GM23338 (cell line): ENCODE results near the gene AIF1L. TPM values are rescaled to one million over a fixed set of nuclear protein-coding genes. Genes with fewer than 3 reads are reported as not detected.

Source experiments
- ATAC-seq: fragments of 200-7000 bp; cut with Tn5 transposase; 3 replicates; pipeline ENCODE4 v1.9.1; 2020
- DNase-seq: peaks from one replicate; pipeline ENCODE4 v3.0.0-alpha.2; 2015; ENCODE audit warnings: low spot score
- H2AFZ ChIP-seq: fragments of 200-600 bp; sonication (generic); 2 replicates; pipeline ENCODE4 v1.8.0; 2016; ENCODE audit warnings: antibody characterized with exemption, mild to moderate bottlenecking, moderate library complexity
- H3F3A ChIP-seq: fragments of 200-600 bp; sonication (generic); replicated peaks from 2 replicates; pipeline ENCODE4 v1.8.0; 2017; ENCODE audit warnings: antibody characterized with exemption, mixed run types, low read depth
- H3K27ac ChIP-seq: fragments of 200-600 bp; sonication (generic); 2 replicates; pipeline ENCODE4 v1.6.1; 2016; ENCODE audit warnings: low read depth
- H3K27me3 ChIP-seq: fragments of 200-600 bp; sonication (generic); 2 replicates; pipeline ENCODE4 v1.8.0; 2016; ENCODE audit warnings: mild to moderate bottlenecking, mixed run types, moderate library complexity; ENCODE audit not compliant: insufficient read depth
- H3K36me3 ChIP-seq: fragments of 200-600 bp; sonication (generic); 2 replicates; pipeline ENCODE4 v1.8.0; 2016; ENCODE audit warnings: mild to moderate bottlenecking; ENCODE audit not compliant: insufficient read depth
- H3K4me1 ChIP-seq: fragments of 200-600 bp; sonication (generic); 2 replicates; pipeline ENCODE4 v1.8.0; 2016; ENCODE audit warnings: mild to moderate bottlenecking, moderate library complexity; ENCODE audit not compliant: insufficient read depth
- H3K4me2 ChIP-seq: fragments of 200-600 bp; sonication (generic); 2 replicates; pipeline ENCODE4 v1.7.1; 2017; ENCODE audit warnings: mixed run types
- H3K4me3 ChIP-seq: fragments of 200-600 bp; sonication (generic); 2 replicates; pipeline ENCODE4 v1.6.1; 2016; ENCODE audit warnings: mixed run types
- H3K79me2 ChIP-seq: fragments of 200-600 bp; sonication (generic); replicated peaks from 2 replicates; pipeline ENCODE4 v1.8.0; 2017; ENCODE audit warnings: mild to moderate bottlenecking; ENCODE audit not compliant: insufficient read depth
- H3K9me2 ChIP-seq: fragments of 200-600 bp; sonication (generic); 2 replicates; pipeline ENCODE4 v1.8.0; 2017; ENCODE audit not compliant: insufficient read depth
- H4K20me1 ChIP-seq: fragments of 200-600 bp; sonication (generic); replicated peaks from 2 replicates; pipeline ENCODE4 v1.8.0; 2017; ENCODE audit warnings: mild to moderate bottlenecking; ENCODE audit not compliant: insufficient read depth
- H3K27ac Mint-ChIP-seq: 2 replicates; pipeline ENCODE4 v1.8.0; 2020; ENCODE audit warnings: inconsistent platforms, mild to moderate bottlenecking, moderate library complexity, mixed read lengths
- H3K27me3 Mint-ChIP-seq: 3 replicates; pipeline ENCODE4 v1.8.0; 2022; ENCODE audit warnings: low read depth, mild to moderate bottlenecking, moderate library complexity, mixed read lengths, inconsistent platforms; ENCODE audit not compliant: insufficient read depth, poor library complexity
- H3K36me3 Mint-ChIP-seq: 3 replicates; pipeline ENCODE4 v1.8.0; 2021; ENCODE audit warnings: low read depth, mild to moderate bottlenecking, inconsistent platforms, moderate library complexity, mixed read lengths
- H3K4me1 Mint-ChIP-seq: 3 replicates; pipeline ENCODE4 v1.8.0; 2020; ENCODE audit warnings: mild to moderate bottlenecking, inconsistent platforms, mixed read lengths
- H3K4me3 Mint-ChIP-seq: 3 replicates; pipeline ENCODE4 v1.8.0; 2021; ENCODE audit warnings: moderate library complexity, mild to moderate bottlenecking, inconsistent platforms, mixed read lengths
- H3K9me3 Mint-ChIP-seq: 3 replicates; pipeline ENCODE4 v1.8.0; 2020; ENCODE audit warnings: moderate library complexity, mild to moderate bottlenecking, inconsistent platforms, mixed read lengths
- ETS1 ChIP-seq: IDR thresholded peaks from 2 replicates; pipeline ENCODE4 v1.6.1; 2016; ENCODE audit warnings: antibody characterized with exemption
- ZNF114 ChIP-seq: fragments of 250-450 bp; sonication (Bioruptor Pico); IDR thresholded peaks from 2 replicates; pipeline ENCODE4 v1.5.0; 2020; ENCODE audit warnings: mild to moderate bottlenecking, moderate library complexity
- ZNF331 ChIP-seq: fragments of 250-450 bp; sonication (Bioruptor Pico); IDR thresholded peaks from 2 replicates; pipeline ENCODE4 v1.5.0; 2020; ENCODE audit warnings: low read depth, mild to moderate bottlenecking, moderate library complexity
- polyA plus RNA-seq: library from polyadenylated mRNA; unstranded; fragments of >200 nt; fragmentation: Nextera tagmentation; extraction: Ambion mirVana; gene quantifications from 2 replicates; pipeline ENCODE4 v1.2.1, GENCODE V29; 2016
- total RNA-seq: library from RNA; depleted of rRNA; stranded (reverse); fragments of >200 nt; shearing (Covaris generic); gene quantifications from 2 replicates; pipeline ENCODE4 v1.2.3, GENCODE V29; 2014
- TF ChIP-seq, protein P1 (sequence below): fragments of 250-450 bp; sonication (Bioruptor Pico); IDR thresholded peaks from 2 replicates; pipeline ENCODE4 v1.5.0; 2020; ENCODE audit warnings: mild to moderate bottlenecking, moderate library complexity

The AIF1L gene
- total and polyA plus RNA-seq, 2 experiments from 2014 or later = 76.4 to 87.8 TPM

- peaks cover 86% of the 10 kb centered on the region for H3K36me3 Mint-ChIP-seq
- no peaks in the 10 kb centered on the region for H3K4me1 ChIP-seq
- peaks cover 43% of the 10 kb centered on the region for H3K36me3 ChIP-seq
- ATAC-seq (no peak), DNase-seq (no peak)
- no peak overlapping the region for H2AFZ ChIP-seq
- H3K4me2 ChIP-seq = no peak overlapping the region
- H3K4me3 Mint-ChIP-seq = no peak overlapping the region
- no peaks in the 10 kb centered on the region; the same call in none of the 2 replicates for H4K20me1 ChIP-seq
- no peaks in the 10 kb centered on the region for H3K9me2 ChIP-seq
- TF ChIP-seq, protein P1, sequence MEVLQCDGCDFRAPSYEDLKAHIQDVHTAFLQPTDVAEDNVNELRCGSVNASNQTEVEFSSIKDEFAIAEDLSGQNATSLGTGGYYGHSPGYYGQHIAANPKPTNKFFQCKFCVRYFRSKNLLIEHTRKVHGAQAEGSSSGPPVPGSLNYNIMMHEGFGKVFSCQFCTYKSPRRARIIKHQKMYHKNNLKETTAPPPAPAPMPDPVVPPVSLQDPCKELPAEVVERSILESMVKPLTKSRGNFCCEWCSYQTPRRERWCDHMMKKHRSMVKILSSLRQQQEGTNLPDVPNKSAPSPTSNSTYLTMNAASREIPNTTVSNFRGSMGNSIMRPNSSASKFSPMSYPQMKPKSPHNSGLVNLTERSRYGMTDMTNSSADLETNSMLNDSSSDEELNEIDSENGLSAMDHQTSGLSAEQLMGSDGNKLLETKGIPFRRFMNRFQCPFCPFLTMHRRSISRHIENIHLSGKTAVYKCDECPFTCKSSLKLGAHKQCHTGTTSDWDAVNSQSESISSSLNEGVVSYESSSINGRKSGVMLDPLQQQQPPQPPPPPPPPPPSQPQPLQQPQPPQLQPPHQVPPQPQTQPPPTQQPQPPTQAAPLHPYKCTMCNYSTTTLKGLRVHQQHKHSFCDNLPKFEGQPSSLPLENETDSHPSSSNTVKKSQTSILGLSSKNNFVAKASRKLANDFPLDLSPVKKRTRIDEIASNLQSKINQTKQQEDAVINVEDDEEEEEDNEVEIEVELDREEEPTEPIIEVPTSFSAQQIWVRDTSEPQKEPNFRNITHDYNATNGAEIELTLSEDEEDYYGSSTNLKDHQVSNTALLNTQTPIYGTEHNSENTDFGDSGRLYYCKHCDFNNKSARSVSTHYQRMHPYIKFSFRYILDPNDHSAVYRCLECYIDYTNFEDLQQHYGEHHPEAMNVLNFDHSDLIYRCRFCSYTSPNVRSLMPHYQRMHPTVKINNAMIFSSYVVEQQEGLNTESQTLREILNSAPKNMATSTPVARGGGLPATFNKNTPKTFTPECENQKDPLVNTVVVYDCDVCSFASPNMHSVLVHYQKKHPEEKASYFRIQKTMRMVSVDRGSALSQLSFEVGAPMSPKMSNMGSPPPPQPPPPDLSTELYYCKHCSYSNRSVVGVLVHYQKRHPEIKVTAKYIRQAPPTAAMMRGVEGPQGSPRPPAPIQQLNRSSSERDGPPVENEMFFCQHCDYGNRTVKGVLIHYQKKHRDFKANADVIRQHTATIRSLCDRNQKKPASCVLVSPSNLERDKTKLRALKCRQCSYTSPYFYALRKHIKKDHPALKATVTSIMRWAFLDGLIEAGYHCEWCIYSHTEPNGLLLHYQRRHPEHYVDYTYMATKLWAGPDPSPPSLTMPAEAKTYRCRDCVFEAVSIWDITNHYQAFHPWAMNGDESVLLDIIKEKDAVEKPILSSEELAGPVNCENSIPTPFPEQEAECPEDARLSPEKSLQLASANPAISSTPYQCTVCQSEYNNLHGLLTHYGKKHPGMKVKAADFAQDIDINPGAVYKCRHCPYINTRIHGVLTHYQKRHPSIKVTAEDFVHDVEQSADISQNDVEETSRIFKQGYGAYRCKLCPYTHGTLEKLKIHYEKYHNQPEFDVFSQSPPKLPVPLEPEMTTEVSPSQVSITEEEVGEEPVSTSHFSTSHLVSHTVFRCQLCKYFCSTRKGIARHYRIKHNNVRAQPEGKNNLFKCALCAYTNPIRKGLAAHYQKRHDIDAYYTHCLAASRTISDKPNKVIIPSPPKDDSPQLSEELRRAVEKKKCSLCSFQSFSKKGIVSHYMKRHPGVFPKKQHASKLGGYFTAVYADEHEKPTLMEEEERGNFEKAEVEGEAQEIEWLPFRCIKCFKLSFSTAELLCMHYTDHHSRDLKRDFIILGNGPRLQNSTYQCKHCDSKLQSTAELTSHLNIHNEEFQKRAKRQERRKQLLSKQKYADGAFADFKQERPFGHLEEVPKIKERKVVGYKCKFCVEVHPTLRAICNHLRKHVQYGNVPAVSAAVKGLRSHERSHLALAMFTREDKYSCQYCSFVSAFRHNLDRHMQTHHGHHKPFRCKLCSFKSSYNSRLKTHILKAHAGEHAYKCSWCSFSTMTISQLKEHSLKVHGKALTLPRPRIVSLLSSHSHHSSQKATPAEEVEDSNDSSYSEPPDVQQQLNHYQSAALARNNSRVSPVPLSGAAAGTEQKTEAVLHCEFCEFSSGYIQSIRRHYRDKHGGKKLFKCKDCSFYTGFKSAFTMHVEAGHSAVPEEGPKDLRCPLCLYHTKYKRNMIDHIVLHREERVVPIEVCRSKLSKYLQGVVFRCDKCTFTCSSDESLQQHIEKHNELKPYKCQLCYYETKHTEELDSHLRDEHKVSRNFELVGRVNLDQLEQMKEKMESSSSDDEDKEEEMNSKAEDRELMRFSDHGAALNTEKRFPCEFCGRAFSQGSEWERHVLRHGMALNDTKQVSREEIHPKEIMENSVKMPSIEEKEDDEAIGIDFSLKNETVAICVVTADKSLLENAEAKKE (CRISPR knock-in tag) = no peak
- TF ChIP-seq ETS1 (no peak), ZNF331 (CRISPR knock-in tag) (no peak), ZNF114 (no peak)
- H3K4me1 Mint-ChIP-seq = peaks cover 8% of the 10 kb centered on the region; the same call in 2 of the 3 replicates
- no peaks in the 10 kb centered on the region for H3K9me3 Mint-ChIP-seq
- H3K4me3 ChIP-seq = no peak overlapping the region
- H3K27me3 ChIP-seq = no peaks in the 10 kb centered on the region
- H3K79me2 ChIP-seq = no peaks in the 10 kb centered on the region
- no peak overlapping the region for H3K27ac Mint-ChIP-seq
- no peak overlapping the region for H3K27ac ChIP-seq
- H3F3A ChIP-seq = 0 out of 2 replicates have a peak, but pooled peaks cover 3% of the 10 kb centered on the region
- H3K27me3 Mint-ChIP-seq = peaks cover 15% of the 10 kb centered on the region
Observed at GRCh38 chr9:131116281-131117120, 20.2 kb downstream of the AIF1L start.
